ENCODE data around the gene OGFOD2.

OGFOD2 gene

DNA sequence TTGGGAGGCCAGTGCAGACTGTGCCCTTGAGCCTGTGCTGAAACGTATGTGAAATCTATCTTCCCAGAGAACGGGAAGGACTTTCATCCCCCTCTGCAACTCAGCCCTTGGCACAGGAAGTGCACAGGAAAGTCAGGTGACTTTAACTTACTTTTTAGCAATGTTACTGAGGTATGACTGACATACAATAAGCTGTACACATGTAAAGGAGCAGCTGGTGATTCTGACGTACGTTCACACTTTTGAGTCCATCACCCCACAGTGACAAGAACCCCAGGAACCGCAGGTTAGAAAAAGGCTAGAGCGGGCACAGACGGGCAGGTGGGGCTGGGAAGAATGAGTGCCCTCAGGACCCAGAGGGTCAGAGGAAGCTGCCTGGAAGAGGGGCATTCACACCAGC, 53.4 kb downstream of the OGFOD2 start:
- Histone ChIP-seq H3K27ac (no peak overlapping the region), H3K9me3 (ENCODE audit: severe bottlenecking) (no peaks in the 10 kb centered on the region), H3K36me3 (no peaks in the 10 kb centered on the region), H3K4me3 (ENCODE audit: low read depth, low read length) (no peak overlapping the region), H3K27me3 (ENCODE audit: insufficient read depth, low read depth, severe bottlenecking) (no peaks in the 10 kb centered on the region)
- TF ChIP-seq, protein P1, sequence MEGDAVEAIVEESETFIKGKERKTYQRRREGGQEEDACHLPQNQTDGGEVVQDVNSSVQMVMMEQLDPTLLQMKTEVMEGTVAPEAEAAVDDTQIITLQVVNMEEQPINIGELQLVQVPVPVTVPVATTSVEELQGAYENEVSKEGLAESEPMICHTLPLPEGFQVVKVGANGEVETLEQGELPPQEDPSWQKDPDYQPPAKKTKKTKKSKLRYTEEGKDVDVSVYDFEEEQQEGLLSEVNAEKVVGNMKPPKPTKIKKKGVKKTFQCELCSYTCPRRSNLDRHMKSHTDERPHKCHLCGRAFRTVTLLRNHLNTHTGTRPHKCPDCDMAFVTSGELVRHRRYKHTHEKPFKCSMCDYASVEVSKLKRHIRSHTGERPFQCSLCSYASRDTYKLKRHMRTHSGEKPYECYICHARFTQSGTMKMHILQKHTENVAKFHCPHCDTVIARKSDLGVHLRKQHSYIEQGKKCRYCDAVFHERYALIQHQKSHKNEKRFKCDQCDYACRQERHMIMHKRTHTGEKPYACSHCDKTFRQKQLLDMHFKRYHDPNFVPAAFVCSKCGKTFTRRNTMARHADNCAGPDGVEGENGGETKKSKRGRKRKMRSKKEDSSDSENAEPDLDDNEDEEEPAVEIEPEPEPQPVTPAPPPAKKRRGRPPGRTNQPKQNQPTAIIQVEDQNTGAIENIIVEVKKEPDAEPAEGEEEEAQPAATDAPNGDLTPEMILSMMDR (IDR thresholded peaks at IDR 0.05; ENCODE audit: low read depth, low read length): no peak
- no peak for DNase-seq

DNA sequence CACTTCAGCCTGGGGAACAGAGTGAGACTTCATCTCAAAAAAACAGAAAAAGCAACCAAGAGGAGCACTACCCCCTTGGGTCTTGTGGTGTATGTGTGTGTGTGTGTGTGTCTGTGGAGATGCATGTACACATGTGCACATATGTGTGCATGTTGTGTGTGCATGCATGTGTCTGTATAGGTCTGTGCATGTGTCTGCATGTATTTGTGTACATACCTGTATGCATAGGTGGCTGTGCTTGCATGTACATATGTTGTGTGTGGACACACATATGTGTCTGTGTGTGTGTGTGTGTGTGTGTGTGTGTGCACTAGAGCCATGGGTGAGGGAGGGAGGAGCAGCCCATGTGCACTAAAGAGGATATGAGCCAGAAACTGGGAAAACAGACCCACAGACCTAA, 54.5 kb downstream of the OGFOD2 start:
- H3K36me3 ChIP-seq: no peaks in the 10 kb centered on the region
- no peaks in the 10 kb centered on the region for H3K27me3 ChIP-seq (ENCODE audit: insufficient read depth, low read depth, severe bottlenecking)
- no peaks in the 10 kb centered on the region for H3K9me3 ChIP-seq (ENCODE audit: severe bottlenecking)
- TF ChIP-seq, protein P1 (IDR thresholded peaks at IDR 0.05; ENCODE audit: low read depth, low read length): no peak
- H3K27ac ChIP-seq: no peak overlapping the region
- DNase-seq: no peak
- no peak overlapping the region for H3K4me3 ChIP-seq (ENCODE audit: low read depth, low read length)

All from WERI-Rb-1 (cell line).